Small intestine (tissue), 7 donors: Measurements from ENCODE around the gene DPYSL5. TPM values are rescaled to one million over a fixed set of nuclear protein-coding genes. Genes with fewer than 3 reads are reported as not detected.

Experiments
- DNase-seq, 2 donors: peaks; one replicate each; pipeline versions ENCODE4 v3.0.0 to v3.0.0-alpha.2; 2013
- FAIRE-seq: peaks from 2 replicates; lab custom pipeline; 2012; peaks lifted over from hg19 to GRCh38; lab: Jason Lieb, UNC
- H3K27ac ChIP-seq, 3 donors: one replicate each; pipeline ENCODE4 v1.5.1; 2013; ENCODE audit warnings: low read length in 2 of 3, mild to moderate bottlenecking in 2 of 3, control low read depth in 1 of 3, inconsistent platforms in 1 of 3, low read depth in 1 of 3, moderate library complexity in 1 of 3
- H3K27me3 ChIP-seq, 3 donors: one replicate each; pipeline ENCODE4 v1.6.1; 2013; ENCODE audit warnings: low read length in 3 of 3, inconsistent platforms in 1 of 3; ENCODE audit not compliant: control insufficient read depth in 3 of 3, insufficient read depth in 3 of 3
- H3K36me3 ChIP-seq, 3 donors: one replicate each; pipeline ENCODE4 v1.6.1; 2013; ENCODE audit warnings: low read length in 3 of 3, inconsistent platforms in 1 of 3, low read depth in 1 of 3, mild to moderate bottlenecking in 1 of 3, moderate library complexity in 1 of 3; ENCODE audit not compliant: control insufficient read depth in 3 of 3, insufficient read depth in 2 of 3
- H3K4me1 ChIP-seq, 3 donors: one replicate each; pipeline ENCODE4 v1.6.1; 2013; ENCODE audit warnings: low read length in 2 of 3, inconsistent platforms in 1 of 3, low read depth in 1 of 3, mild to moderate bottlenecking in 1 of 3, moderate library complexity in 1 of 3; ENCODE audit not compliant: control insufficient read depth in 3 of 3, insufficient read depth in 2 of 3
- H3K4me3 ChIP-seq, 3 donors: one replicate each; pipeline ENCODE4 v1.5.1; 2013; ENCODE audit warnings: low read length in 3 of 3, control low read depth in 1 of 3, inconsistent platforms in 1 of 3, low read depth in 1 of 3, mild to moderate bottlenecking in 1 of 3, moderate library complexity in 1 of 3
- H3K9me3 ChIP-seq, 2 donors: one replicate each; pipeline ENCODE4 v1.6.1; 2013; ENCODE audit warnings: low read depth in 1 of 2, low read length in 1 of 2; ENCODE audit not compliant: control insufficient read depth in 2 of 2, insufficient read depth in 1 of 2
- WGBS, 3 donors: extraction: QIAGEN DNeasy Blood & Tissue Kit; methylation state at CpG; one replicate each; pipeline ENCODE4 v1.1.7; 2013; 5-methylcytosine and 5-hydroxymethylcytosine counted together
- polyA plus RNA-seq, 4 donors: library from polyadenylated mRNA; stranded (reverse) in 3 of 4; unstranded in 1 of 4; fragments of 200-250 nt in 3 of 4; fragments of 120-200 nt in 1 of 4; gene quantifications; one replicate each; pipeline versions ENCODE4 v1.2.1 to v1.2.3, GENCODE V29; 2013
- donor health status: healthy with polysubstance abuse.
- donor health status: control.
- donor health status: control.
- donor health status: Bipolar disorder and iron deficiency.
- donor health status: healthy.

The DPYSL5 gene
- polyA plus RNA-seq, 4 donors, result 0.27 to 1.2 (median 0.50) TPM; not detected in 1

DNA sequence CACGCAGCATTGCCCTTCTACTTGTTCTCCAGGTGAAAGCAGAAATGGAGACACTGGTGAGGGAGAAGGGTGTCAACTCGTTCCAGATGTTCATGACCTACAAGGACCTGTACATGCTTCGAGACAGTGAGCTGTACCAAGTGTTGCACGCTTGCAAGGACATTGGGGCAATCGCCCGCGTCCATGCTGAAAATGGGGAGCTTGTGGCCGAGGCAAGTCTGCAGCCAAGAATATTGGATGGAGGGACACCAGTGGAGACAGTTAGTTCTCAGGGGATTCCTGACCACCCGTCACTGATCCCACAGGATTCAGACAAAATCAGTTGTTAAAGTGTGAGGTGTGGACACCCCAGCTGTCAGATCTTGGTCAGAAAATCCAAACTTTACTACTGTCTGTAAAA lies 79.3 kb downstream of the DPYSL5 start:
- Histone ChIP-seq H3K27ac (no peak overlapping the region), H3K4me3 (no peak overlapping the region), H3K9me3 (no peaks in the 10 kb centered on the region), H3K36me3 (peaks cover 0 to 3% (median 0%) of the 10 kb centered on the region in 3 donors), H3K27me3 (peaks cover 0 to 4% (median 3%) of the 10 kb centered on the region in 3 donors), H3K4me1 (peaks cover 0 to 14% (median 0%) of the 10 kb centered on the region in 3 donors)
- 90 to 94% (median 91%) methylated on average over 9 of the region's 9 CpGs for WGBS, 3 donors
- no peak for DNase-seq
- FAIRE-seq, result no peak

DNA sequence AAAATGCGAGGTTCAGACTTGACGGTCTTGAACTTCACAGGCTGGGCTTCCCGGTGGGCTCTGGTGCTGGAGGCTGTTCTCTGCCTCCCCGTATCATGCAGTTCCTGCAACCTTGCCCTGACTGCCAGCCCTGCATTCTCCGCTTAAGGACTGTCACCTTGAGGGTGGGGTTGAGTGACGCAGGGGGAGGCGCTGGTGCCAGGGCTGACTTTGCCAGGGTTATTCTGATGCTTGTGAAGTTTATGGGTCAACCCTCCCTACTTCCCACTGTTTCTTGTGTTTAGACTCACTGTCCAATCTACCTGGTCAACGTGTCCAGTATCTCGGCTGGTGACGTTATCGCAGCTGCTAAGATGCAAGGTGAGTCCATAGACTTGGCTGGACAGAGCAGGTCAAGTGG lies 85.0 kb downstream of the DPYSL5 start:
- WGBS, 3 donors, result 43 to 76% (median 55%) methylated on average over 11 of the region's 11 CpGs
- FAIRE-seq (no peak), DNase-seq (peak in 1 of 2 donors; percentile 7)
- no peaks in the 10 kb centered on the region for H3K36me3 ChIP-seq
- H3K27me3 ChIP-seq, result peaks cover 0 to 7% (median 5%) of the 10 kb centered on the region in 3 donors
- no peaks in the 10 kb centered on the region for H3K9me3 ChIP-seq
- H3K4me3 ChIP-seq, result no peak overlapping the region
- no peaks in the 10 kb centered on the region for H3K4me1 ChIP-seq
- H3K27ac ChIP-seq, result no peak overlapping the region

DNA sequence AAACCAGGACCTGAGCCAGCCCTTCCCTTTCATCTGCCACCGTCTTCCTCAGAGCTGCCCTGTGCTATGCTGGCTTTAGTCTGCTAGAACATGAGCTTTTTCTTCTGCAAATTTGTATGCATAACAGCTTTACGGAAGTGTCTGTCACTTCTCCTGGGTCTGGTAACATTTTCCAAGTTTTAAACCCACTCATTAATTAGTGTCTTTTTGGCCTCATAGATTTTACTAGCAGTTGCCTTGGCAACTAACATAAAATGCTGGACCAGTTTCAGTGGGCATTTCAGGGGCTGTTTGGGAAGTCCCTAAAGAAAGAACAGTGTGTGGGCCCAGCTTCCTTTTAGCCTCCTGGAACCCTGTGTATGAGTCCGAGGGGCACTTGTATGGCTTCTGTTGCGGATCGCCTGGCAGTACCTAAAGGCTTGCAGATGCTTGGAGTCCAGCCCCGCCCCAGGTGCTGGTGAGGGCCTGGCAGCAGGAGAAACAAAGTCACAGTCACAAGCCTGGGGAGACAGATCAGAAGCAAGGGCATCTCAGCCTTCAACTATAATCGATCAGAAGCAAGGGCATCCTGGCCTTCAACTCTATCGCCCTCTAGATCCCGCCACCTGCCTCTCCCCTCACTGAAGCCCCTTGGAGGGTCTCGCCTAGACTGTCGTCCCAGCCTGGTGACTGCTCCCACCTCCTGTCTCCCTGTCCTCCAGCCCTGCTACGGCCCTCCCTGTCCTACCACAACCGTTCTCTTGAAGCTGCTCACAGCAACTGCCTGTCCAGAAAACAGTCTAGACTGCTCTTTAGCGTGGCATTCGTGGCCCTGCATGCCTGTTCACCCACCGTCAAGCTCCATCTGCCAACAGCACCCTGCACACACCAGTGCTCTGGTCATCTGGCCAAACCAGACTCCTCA lies 85.8 kb downstream of the DPYSL5 start:
- no peak for DNase-seq

DNA sequence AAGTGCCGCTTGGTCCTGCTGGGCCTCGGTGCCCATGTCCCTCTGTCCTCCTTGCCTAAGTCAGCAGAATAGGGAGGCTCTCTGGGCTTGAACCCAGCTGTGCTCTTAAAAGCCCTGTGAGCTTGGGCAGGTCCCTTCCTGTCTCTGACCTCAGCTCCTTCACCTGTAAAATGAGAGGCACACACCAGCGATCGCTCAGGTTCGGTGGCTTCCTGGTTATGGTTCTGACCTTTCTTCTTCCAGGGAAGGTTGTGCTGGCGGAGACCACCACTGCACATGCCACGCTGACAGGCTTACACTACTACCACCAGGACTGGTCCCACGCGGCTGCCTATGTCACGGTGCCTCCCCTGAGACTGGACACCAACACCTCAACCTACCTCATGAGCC lies 86.4 kb downstream of the DPYSL5 start:
- DNase-seq (no peak), FAIRE-seq (no peak)
- H3K27ac ChIP-seq, result no peak overlapping the region
- no peak overlapping the region for H3K4me3 ChIP-seq
- H3K4me1 ChIP-seq, result no peaks in the 10 kb centered on the region
- 85 to 86% (median 86%) methylated on average over 10 of the region's 10 CpGs for WGBS, 3 donors
- no peaks in the 10 kb centered on the region for H3K36me3 ChIP-seq
- H3K27me3 ChIP-seq, result peaks cover 0 to 7% (median 5%) of the 10 kb centered on the region in 3 donors
- no peaks in the 10 kb centered on the region for H3K9me3 ChIP-seq

More for the DNA sequence above, 85.8 kb downstream of the DPYSL5 start:
- H3K36me3 ChIP-seq, result no peaks in the 10 kb centered on the region
- H3K4me3 ChIP-seq, result no peak overlapping the region
- H3K27ac ChIP-seq, result no peak overlapping the region
- no peaks in the 10 kb centered on the region for H3K9me3 ChIP-seq
- 78 to 84% (median 83%) methylated on average over 14 to 16 of the region's 16 CpGs for WGBS, 3 donors
- no peak for FAIRE-seq
- peaks cover 0 to 7% (median 5%) of the 10 kb centered on the region in 3 donors for H3K27me3 ChIP-seq
- no peaks in the 10 kb centered on the region for H3K4me1 ChIP-seq

DNA sequence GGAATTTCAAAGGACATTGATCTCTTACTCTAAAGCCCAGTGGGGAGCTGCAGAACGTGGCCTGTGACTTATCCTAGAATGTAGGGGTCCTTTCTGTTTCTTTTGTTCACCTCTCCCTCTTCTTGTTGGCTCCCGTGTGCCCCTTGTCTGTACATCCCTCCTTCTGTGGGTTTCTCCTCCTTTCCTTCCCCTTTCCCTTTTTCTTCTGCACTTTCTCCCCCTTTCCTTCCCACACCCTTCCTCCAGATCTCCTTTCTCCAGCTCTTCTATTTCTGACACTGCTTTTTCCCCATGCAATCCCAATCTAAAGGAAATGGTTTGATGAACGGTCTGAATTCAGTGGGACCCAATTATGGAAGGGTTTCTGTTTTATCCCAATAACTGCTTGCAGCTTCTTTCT lies 87.1 kb downstream of the DPYSL5 start:
- Histone ChIP-seq H3K9me3 (no peaks in the 10 kb centered on the region), H3K4me3 (no peak overlapping the region), H3K27ac (no peak overlapping the region), H3K4me1 (no peaks in the 10 kb centered on the region), H3K36me3 (no peaks in the 10 kb centered on the region), H3K27me3 (peaks cover 0 to 5% (median 5%) of the 10 kb centered on the region in 3 donors)
- FAIRE-seq (no peak), DNase-seq (no peak)
- 47 to 59% (median 54%) methylated on average over 2 to 3 of the region's 3 CpGs for WGBS, 3 donors

DNA sequence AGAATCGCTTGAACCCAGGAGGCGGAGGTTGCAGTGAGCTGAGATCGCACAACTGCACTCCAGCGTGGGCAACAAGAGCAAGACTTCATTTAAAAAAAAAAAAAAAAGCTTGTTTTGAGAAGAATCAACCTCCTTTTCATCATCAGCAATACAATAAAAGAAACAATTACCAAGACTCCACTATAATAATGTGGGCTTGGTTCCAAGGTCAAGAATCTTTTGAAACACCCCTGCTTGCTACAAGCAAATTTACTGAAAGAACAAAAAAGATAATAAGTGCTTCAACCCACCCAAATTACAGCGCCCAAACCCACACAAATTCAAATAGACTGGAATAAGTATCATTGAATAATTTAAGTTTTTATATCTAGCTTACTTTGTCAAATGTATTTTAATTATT lies 88.9 kb downstream of the DPYSL5 start:
- H3K36me3 ChIP-seq, result no peaks in the 10 kb centered on the region
- H3K4me3 ChIP-seq, result no peak overlapping the region
- H3K4me1 ChIP-seq, result no peaks in the 10 kb centered on the region
- 77 to 88% (median 86%) methylated on average over 5 of the region's 5 CpGs for WGBS, 3 donors
- DNase-seq (no peak), FAIRE-seq (no peak)
- H3K27ac ChIP-seq, result no peak overlapping the region
- H3K27me3 ChIP-seq, result peaks cover 0 to 3% (median 2%) of the 10 kb centered on the region in 3 donors
- no peaks in the 10 kb centered on the region for H3K9me3 ChIP-seq

DNA sequence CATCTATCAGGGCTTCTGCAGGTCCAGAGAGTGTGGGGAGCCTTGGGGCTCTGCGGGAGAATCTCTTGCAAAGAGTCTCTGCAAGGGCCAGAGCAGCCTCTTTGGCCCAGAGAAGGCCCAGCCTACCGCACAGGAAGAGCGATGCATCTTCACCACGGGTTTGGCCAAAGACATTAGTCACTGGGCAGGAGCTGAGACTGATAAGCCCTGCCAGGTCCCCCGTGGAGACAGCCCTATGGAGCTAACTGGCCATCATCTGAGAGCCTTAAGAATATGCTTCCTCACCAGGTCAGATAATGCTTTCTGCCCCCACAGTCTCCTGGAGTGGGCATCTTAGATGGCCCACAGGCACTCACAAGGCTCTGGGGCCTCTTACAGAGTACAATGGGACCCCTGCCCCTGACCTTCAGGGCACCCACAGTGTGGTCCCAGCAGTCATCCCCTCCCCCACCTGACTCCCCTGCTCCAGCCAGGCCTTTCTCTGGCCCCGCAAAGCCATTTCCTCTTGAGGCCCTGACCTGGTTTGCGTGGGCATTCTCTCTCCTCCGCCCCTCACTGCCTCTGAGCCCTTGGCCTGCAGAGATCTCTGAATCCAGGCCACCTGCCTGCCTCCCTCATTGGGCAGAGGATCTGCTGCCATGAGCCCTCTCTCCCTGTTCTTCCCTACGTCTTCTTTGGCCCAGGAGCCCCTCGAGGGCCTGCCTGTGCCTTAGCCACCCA lies 90.6 kb downstream of the DPYSL5 start:
- Histone ChIP-seq H3K36me3 (no peaks in the 10 kb centered on the region), H3K27ac (no peak overlapping the region), H3K27me3 (peaks cover 0 to 15% (median 3%) of the 10 kb centered on the region in 3 donors), H3K4me1 (no peaks in the 10 kb centered on the region), H3K4me3 (no peak overlapping the region), H3K9me3 (no peaks in the 10 kb centered on the region)
- FAIRE-seq (no peak), DNase-seq (no peak)
- 69 to 74% (median 70%) methylated on average over 10 of the region's 10 CpGs for WGBS, 3 donors

DNA sequence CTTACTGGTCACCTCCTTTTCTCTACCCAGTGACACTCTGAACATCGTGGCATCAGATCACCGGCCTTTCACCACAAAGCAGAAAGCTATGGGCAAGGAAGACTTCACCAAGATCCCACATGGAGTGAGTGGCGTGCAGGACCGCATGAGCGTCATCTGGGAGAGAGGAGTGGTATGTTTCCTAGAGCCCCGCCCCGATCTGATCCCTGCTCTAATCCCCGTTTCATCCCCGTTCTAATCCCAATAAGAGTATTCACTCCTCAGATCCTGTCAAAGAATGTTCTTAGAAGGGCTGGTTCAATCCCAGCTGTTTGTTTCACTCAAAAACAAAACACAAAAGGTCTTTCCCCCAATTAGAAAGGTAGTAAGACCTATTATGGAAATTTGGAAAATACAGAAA lies 92.1 kb downstream of the DPYSL5 start:
- peaks cover 0 to 19% (median 3%) of the 10 kb centered on the region in 3 donors for H3K27me3 ChIP-seq
- no peak overlapping the region for H3K4me3 ChIP-seq
- 80 to 86% (median 84%) methylated on average over 9 of the region's 9 CpGs for WGBS, 3 donors
- FAIRE-seq, result no peak
- no peaks in the 10 kb centered on the region for H3K9me3 ChIP-seq
- H3K27ac ChIP-seq, result no peak overlapping the region
- DNase-seq, result no peak
- H3K4me1 ChIP-seq, result no peaks in the 10 kb centered on the region
- no peaks in the 10 kb centered on the region for H3K36me3 ChIP-seq
